ENCODE results near the gene ASB2. TPM values are rescaled to one million over a fixed set of nuclear protein-coding genes. Genes with fewer than 3 reads are reported as not detected.

Gene ASB2
- total and polyA plus RNA-seq, 2 of the 4 experiments (the other 2 are of a cell fraction): 0.54 to 0.77 TPM

GRCh38 chr14:94009767-94010166 is 33.4 kb upstream of the ASB2 start:
- dilution Hi-C loops (cut with HindIII; ENCODE audit: low sequenced_read_pairs, unreplicated experiment) (no loop called here), intact Hi-C loops (cut with micrococcal nuclease) (no loop called here)

More at GRCh38 chr14:94009767-94010166, 33.4 kb upstream of the ASB2 start:
- TF ChIP-seq FOS (IDR thresholded peaks at IDR 0.05; ENCODE audit: low read depth, low read length) (no peak), MXI1 (IDR thresholded peaks at IDR 0.05; ENCODE audit: borderline replicate concordance, low read depth, low read length) (no peak), RFX5 (IDR thresholded peaks at IDR 0.05; ENCODE audit: low read depth, low read length) (no peak), ELK1 (IDR thresholded peaks at IDR 0.05; ENCODE audit: borderline replicate concordance, low read depth, low read length) (no peak), BHLHE40 (IDR thresholded peaks at IDR 0.05; ENCODE audit: low read depth, low read length) (no peak), USF2 (IDR thresholded peaks at IDR 0.05; ENCODE audit: low read depth, low read length) (no peak), POLR2A (IDR thresholded peaks at IDR 0.05; ENCODE audit: low read depth, low read length) (no peak), RAD21 (IDR thresholded peaks at IDR 0.05; ENCODE audit: low read length) (no peak)
- Histone ChIP-seq H3K4me3 (ENCODE audit: insufficient read depth, low read depth, low read length) (no peak overlapping the region), H2AK9ac (replicated peaks; ENCODE audit: low read depth, low read length, poor library complexity) (no peak overlapping the region), H2AFZ (replicated peaks; ENCODE audit: low read length, poor library complexity) (no peak overlapping the region), H3K56ac (ENCODE audit: extremely low read depth, insufficient read depth, low read length) (no peak overlapping the region), H4K91ac (ENCODE audit: insufficient read depth, low read depth, low read length) (no peak overlapping the region), H3K4me1 (ENCODE audit: control insufficient read depth, insufficient read depth, low read length) (no peaks in the 10 kb centered on the region), H2BK15ac (ENCODE audit: low read depth, low read length) (no peak overlapping the region), H3K9me3 (ENCODE audit: control insufficient read depth, insufficient read depth, low read length) (no peaks in the 10 kb centered on the region), H3K36me3 (ENCODE audit: control insufficient read depth, insufficient read depth, low read length) (no peaks in the 10 kb centered on the region), H2AK5ac (ENCODE audit: low read depth, low read length) (no peak overlapping the region), H4K8ac (ENCODE audit: low read depth in 2 of 2, low read length in 2 of 2) (no peak overlapping the region), H4K20me1 (ENCODE audit: insufficient read depth, low read length) (no peaks in the 10 kb centered on the region), H4K5ac (ENCODE audit: low read depth, low read length) (no peak overlapping the region), H3K9ac (ENCODE audit: low read depth, low read length) (no peak overlapping the region), H3K79me1 (ENCODE audit: low read depth in 1 of 2, low read length in 2 of 2) (no peaks in the 10 kb centered on the region), H3K23ac (ENCODE audit: low read depth, low read length) (no peak overlapping the region), H2BK20ac (ENCODE audit: low read depth, low read length) (no peak overlapping the region), H3K18ac (ENCODE audit: low read depth, low read length) (no peak overlapping the region), H2BK5ac (ENCODE audit: low read depth, low read length, poor library complexity, severe bottlenecking) (no peak overlapping the region), H2BK120ac (ENCODE audit: low read depth, low read length) (no peak overlapping the region), H3K14ac (replicated peaks; ENCODE audit: low read depth, low read length) (no peak overlapping the region), H3K4me2 (ENCODE audit: low read depth, low read length) (no peak overlapping the region), H3K27me3 (ENCODE audit: control insufficient read depth, insufficient read depth, low read length) (peaks cover 32% of the 10 kb centered on the region; the same call in 1 of the 2 replicates), H3K9me1 (ENCODE audit: insufficient read depth, low read length) (no peaks in the 10 kb centered on the region), H3K4ac (ENCODE audit: low read depth, low read length) (no peak overlapping the region), H3K27ac (ENCODE audit: insufficient read depth, low read length) (no peak overlapping the region)
- 65% methylated on average over 2 of the region's 4 CpGs; no CpG with 5 or more reads in 1 of the 2 experiments for WGBS, 2 experiments (ENCODE audit: extremely low coverage in 2 of 2, insufficient read length in 1 of 2)
- ATAC-seq (ENCODE audit: low read depth) (peak; percentile 63), DNase-seq (peak; percentile 63)
- ChIA-PET CTCF (interaction anchor here (0.6 to 1.4 kb wide), 2 partner anchors 63 to 70 kb away, joined by 4 to 6 read pairs; no protein-coding TSS in a partner anchor), POLR2A (ENCODE audit: unreplicated experiment) (no interaction called here)
- no TSS peak for BruUV-seq (replicated peaks)
- in situ Hi-C loops (cut with MboI; ENCODE audit: low sequenced_read_pairs): no loop called here

Measured in IMR-90 (cell line).